D341Med (cell line): ENCODE data around the gene PPP1R8.

Experiments
- DNase-seq: peaks from one replicate; pipeline ENCODE4 v3.0.0; 2012; ENCODE audit warnings: low spot score

PPP1R8 gene

GRCh38 chr1:27872059-27872801 is 41.6 kb downstream of the PPP1R8 start, which contains the start of gene THEMIS2:
Gene THEMIS2, plus strand, starts transcription at chr1:27872544. Its CDS starts 28 bp downstream, at chr1:27872572.
- peak; percentile 93 for DNase-seq

GRCh38 chr1:27872802-27873551 is 42.4 kb downstream of the PPP1R8 start:
- no peak for DNase-seq

- no peak for DNase-seq
Observed at GRCh38 chr1:27873671-27874384, 43.2 kb downstream of the PPP1R8 start.

GRCh38 chr1:27876341-27877114 is 45.9 kb downstream of the PPP1R8 start:
- peak; percentile 18 for DNase-seq

GRCh38 chr1:27877115-27877416 is 46.5 kb downstream of the PPP1R8 start:
- no peak for DNase-seq

- DNase-seq: peak; percentile 20
Observed at GRCh38 chr1:27878039-27878438, 47.5 kb downstream of the PPP1R8 start.

- DNase-seq: no peak
Observed at GRCh38 chr1:27878787-27879335, 48.3 kb downstream of the PPP1R8 start.

- no peak for DNase-seq
Observed at GRCh38 chr1:27879374-27880082, 48.9 kb downstream of the PPP1R8 start.

- DNase-seq: no peak
Observed at GRCh38 chr1:27882543-27882903, 51.9 kb downstream of the PPP1R8 start.

GRCh38 chr1:27883536-27883935 is 53.0 kb downstream of the PPP1R8 start:
- DNase-seq: no peak

- peak; percentile 8 for DNase-seq
Observed at GRCh38 chr1:27884006-27884954, 53.7 kb downstream of the PPP1R8 start.

- peak; percentile 17 for DNase-seq
Observed at GRCh38 chr1:27885114-27885528, 54.5 kb downstream of the PPP1R8 start.

GRCh38 chr1:27885621-27886352 is 55.2 kb downstream of the PPP1R8 start:
- no peak for DNase-seq

GRCh38 chr1:27886353-27886679 is 55.7 kb downstream of the PPP1R8 start:
- no peak for DNase-seq

GRCh38 chr1:27886744-27887143 is 56.2 kb downstream of the PPP1R8 start:
- DNase-seq: no peak

GRCh38 chr1:27887215-27888021 is 56.8 kb downstream of the PPP1R8 start:
- DNase-seq: no peak

- no peak for DNase-seq
Observed at GRCh38 chr1:27889506-27889905, 58.9 kb downstream of the PPP1R8 start.

GRCh38 chr1:27891196-27891889 is 60.8 kb downstream of the PPP1R8 start:
- DNase-seq: no peak
